ENCODE measurements around the gene CEP85L.

- TF ChIP-seq POLR2AphosphoS5 (IDR thresholded peaks at IDR 0.05) = no peak
- TF ChIP-seq CTCF (IDR thresholded peaks at IDR 0.05 in 8 of 11, conservative IDR thresholded peaks at IDR 0.05 in 3 of 11) = no peak
Measured at GRCh38 chr6:118630067-118630466, 21.3 kb downstream of the CEP85L start.
